Putamen (tissue), 1 donor: ENCODE results near the gene TEX22.

Experiments
- DNase-seq: peaks from one replicate; pipeline ENCODE4 v3.0.0-alpha.2; 2016; ENCODE audit warnings: low spot score

The TEX22 gene

GRCh38 chr14:105420974-105421674, 22.8 kb downstream of the TEX22 start:
- DNase-seq: no peak

DNA sequence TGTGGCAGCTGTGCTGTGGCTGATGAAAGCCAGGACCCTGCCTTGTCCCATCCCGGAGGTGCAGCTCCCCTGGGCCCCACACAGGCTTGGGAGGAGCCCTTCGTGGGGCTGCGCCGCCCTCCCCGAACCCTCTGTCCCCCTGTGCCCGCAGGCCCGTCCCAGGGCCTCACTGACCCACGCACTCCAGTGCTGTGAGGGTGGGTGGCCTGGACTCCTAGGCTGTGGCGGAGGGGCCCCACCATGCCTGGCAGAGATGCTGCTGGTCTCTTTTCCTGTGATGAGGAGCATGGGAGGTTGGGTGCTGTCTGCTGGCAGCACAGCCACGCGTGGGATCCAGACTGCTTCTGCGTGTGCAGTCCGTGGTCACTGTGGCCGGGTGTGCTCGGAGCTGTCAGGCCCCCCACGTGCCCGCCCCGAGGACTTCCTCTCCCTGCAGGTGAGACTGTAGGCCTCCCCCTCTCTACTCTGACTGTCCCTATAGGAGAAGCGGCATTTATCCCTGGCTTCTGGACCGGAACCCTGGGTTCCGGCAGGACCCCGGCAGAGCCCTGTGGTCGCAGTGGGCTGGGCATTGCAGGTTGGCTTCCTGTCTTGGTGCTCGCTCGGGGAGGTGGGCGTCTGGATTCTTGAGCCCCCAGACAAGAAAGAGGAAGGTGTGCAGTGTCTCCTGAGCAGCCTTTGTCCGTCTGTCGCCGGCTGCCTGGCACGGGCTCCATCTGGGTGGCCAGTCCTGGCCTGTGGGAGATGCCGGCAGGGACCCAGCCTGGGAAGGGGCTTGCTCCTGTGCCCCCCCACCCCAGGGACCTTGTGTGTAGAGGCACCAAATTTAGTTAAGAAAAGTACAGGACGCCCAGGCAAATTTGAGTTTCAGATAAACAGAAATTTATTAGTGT, 23.6 kb downstream of the TEX22 start:
- DNase-seq: no peak

- no peak for DNase-seq
Measured at GRCh38 chr14:105422695-105423487, 24.6 kb downstream of the TEX22 start.

- no peak for DNase-seq
Measured at GRCh38 chr14:105423488-105424195, 25.3 kb downstream of the TEX22 start.

DNA sequence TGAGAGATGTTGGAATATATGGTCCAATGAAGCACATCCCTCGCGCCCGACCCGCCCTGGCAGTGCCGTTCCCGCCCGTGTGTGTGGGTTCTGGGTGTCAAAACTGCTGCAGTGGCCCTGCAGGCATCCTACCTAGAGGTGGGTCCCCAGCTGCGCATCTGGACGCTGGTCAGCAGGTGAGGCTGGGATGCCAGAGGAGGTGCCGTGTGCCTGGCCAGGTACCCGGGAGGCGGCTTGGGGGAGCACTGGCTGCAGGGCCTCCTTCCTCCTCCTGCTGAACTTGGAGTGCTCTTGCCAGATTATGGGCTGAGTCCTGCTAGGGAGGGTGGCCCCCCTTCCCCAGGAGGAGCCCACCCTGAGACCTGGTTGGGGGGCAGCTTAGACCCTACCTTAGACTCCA, 26.5 kb downstream of the TEX22 start:
- DNase-seq: no peak

DNA sequence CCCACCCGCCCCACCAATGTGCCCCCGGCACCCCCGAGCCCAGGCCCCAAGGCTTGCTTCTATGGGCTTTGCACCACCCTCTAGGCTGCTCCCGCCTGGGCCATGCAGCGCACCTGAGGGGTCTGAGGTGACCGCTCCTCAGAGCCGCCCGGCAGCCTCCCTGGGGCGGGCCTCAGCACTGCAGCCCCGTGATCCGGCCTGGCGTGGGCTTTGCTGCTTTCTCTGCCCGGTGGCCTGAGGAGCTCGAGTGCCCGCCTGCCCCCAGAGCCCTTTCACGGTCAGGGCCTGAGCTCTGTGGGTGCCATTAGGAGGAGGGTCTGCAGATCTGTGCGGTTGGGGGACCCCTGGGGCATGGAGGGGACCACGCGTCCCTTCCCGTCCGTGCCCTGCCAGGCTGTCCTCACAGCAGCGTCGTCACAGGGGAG, 27.5 kb downstream of the TEX22 start:
- no peak for DNase-seq

GRCh38 chr14:105426416-105427130, 28.2 kb downstream of the TEX22 start:
- DNase-seq: no peak

DNA sequence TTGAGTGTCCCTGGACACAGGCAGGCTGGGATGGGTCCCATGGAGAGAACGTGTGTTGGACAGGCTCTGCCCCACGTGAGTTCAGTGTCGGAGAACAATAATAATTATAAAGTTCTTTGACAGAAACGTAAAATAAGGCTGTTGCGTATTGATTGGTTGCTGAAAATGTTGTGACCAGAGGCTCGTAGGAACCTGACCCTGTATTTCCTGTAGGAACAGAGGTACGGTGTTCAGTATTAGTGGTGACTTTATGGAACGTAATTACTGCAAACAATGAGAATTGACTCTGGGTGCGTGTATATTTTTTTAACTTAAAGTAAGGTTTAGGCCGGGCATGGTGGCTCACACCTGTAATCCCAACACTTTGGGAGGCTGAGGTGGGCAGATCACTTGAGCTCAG, 29.1 kb downstream of the TEX22 start:
- DNase-seq: no peak

GRCh38 chr14:105427936-105428485, 29.7 kb downstream of the TEX22 start:
- DNase-seq: no peak

- no peak for DNase-seq
Measured at GRCh38 chr14:105430042-105430441, 31.7 kb downstream of the TEX22 start.

GRCh38 chr14:105430565-105430964, 32.2 kb downstream of the TEX22 start:
- no peak for DNase-seq

GRCh38 chr14:105431256-105431655, 32.9 kb downstream of the TEX22 start:
- DNase-seq: no peak

- DNase-seq: no peak
Measured at GRCh38 chr14:105432657-105433056, 34.3 kb downstream of the TEX22 start.

DNA sequence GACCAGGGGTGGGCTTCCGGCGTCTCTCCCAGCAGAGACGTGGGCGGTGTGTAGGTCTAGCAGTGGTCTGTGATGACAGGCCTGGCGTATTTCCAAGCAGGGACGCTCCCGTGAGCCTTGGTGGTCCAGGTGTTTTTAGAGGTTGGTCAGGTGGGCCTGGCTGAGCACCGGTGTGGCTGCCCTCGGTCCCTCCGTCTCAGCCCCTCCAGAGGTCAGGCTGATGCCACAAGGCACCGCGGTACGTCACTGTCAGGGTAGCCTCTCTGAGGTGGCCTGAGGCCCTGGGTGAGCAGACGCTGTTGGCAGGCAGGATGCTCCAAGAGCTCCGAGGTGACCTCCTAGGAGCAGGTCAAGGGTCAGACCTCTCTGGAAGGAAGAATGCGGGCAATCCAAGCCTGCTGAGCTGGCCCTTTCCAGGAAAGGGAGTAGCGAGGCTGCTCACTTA, 34.8 kb downstream of the TEX22 start:
- no peak for DNase-seq

DNA sequence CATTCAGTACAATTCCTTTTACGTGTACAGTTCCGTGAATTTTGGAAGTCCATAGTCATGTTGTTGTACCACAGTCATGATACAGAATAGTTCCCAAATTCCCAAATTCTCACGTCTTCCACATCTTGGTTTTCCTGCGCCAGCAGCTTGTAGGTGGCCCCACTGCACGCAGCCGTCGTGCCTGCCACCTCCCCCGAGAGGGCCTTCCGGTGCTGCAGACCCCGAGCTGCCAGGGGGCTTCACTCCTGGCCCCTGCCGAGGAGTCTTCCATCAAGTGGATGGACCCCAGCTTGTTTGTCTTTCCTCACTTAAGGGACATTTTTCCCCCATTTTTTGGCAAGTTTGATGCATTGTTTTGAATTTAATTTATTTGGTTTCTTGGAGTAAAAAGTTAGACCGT, 38.1 kb downstream of the TEX22 start:
- no peak for DNase-seq

- no peak for DNase-seq
Measured at GRCh38 chr14:105436891-105437722, 38.8 kb downstream of the TEX22 start.

- no peak for DNase-seq
Measured at GRCh38 chr14:105437723-105438500, 39.6 kb downstream of the TEX22 start.

- DNase-seq: no peak
Measured at GRCh38 chr14:105439179-105439578, 40.8 kb downstream of the TEX22 start.
